H9 (cell line): ENCODE data around the gene CPM. TPM values are rescaled to one million over a fixed set of nuclear protein-coding genes. Genes with fewer than 3 reads are reported as not detected.
"Not testable (repeated sequence)": the region's sequence is repeated elsewhere in the genome, so short reads cannot be mapped to it uniquely, and the experiment has no call there.

ENCODE experiments used
- DNase-seq: peaks from one replicate; pipeline ENCODE4 v3.0.0-alpha.2; 2017
- H2AFZ ChIP-seq: one replicate; pipeline ENCODE4 v1.6.1; 2013; ENCODE audit warnings: mild to moderate bottlenecking, low read length, control low read depth, moderate library complexity
- H2AK5ac ChIP-seq: 2 replicates; pipeline ENCODE4 v1.6.1; 2013; ENCODE audit warnings: low read length, control low read depth, mixed read lengths; ENCODE audit not compliant: insufficient read length
- H2BK120ac ChIP-seq: one replicate; pipeline ENCODE4 v1.6.1; 2013; ENCODE audit warnings: low read depth, mild to moderate bottlenecking, low read length, control low read depth, inconsistent platforms; ENCODE audit not compliant: poor library complexity, severe bottlenecking
- H2BK12ac ChIP-seq: 2 replicates; pipeline ENCODE4 v1.6.1; 2013; ENCODE audit warnings: low read length, control low read depth, mixed read lengths, low read depth; ENCODE audit not compliant: insufficient read length
- H2BK15ac ChIP-seq: 2 replicates; pipeline ENCODE4 v1.6.1; 2013; ENCODE audit warnings: low read depth, low read length, control low read depth
- H2BK20ac ChIP-seq: one replicate; pipeline ENCODE4 v1.6.1; 2013; ENCODE audit warnings: low read depth, mild to moderate bottlenecking, low read length, control low read depth, inconsistent platforms; ENCODE audit not compliant: poor library complexity, severe bottlenecking
- H2BK5ac ChIP-seq: 2 replicates; pipeline ENCODE4 v1.6.1; 2013; ENCODE audit warnings: low read length, control low read depth, mixed read lengths; ENCODE audit not compliant: insufficient read length
- H3K14ac ChIP-seq: 2 replicates; pipeline ENCODE4 v1.6.1; 2013; ENCODE audit warnings: low read length, control low read depth; ENCODE audit not compliant: insufficient read depth
- H3K18ac ChIP-seq: 2 replicates; pipeline ENCODE4 v1.6.1; 2013; ENCODE audit warnings: low read depth, mild to moderate bottlenecking, mixed read lengths, low read length, control low read depth; ENCODE audit not compliant: insufficient read length
- H3K23ac ChIP-seq: 2 replicates; pipeline ENCODE4 v1.6.1; 2013; ENCODE audit warnings: low read length, control low read depth, mixed read lengths, low read depth; ENCODE audit not compliant: insufficient read length
- H3K23me2 ChIP-seq: 2 replicates; pipeline ENCODE4 v1.6.1; 2013; ENCODE audit warnings: low read depth, mild to moderate bottlenecking, mixed read lengths, low read length, control low read depth; ENCODE audit not compliant: insufficient read length, poor library complexity, severe bottlenecking
- H3K27ac ChIP-seq: 2 replicates; pipeline ENCODE4 v1.5.1; 2013; ENCODE audit warnings: low read length, control low read depth, mixed read lengths, low read depth; ENCODE audit not compliant: insufficient read length
- H3K27me3 ChIP-seq: 2 replicates; pipeline ENCODE4 v1.6.1; 2013; ENCODE audit warnings: low read length, control low read depth, inconsistent platforms; ENCODE audit not compliant: insufficient read depth
- H3K4ac ChIP-seq: 2 replicates; pipeline ENCODE4 v1.6.1; 2013; ENCODE audit warnings: low read depth, mild to moderate bottlenecking, control low read depth, inconsistent platforms, low read length, moderate library complexity
- H3K4me1 ChIP-seq: 2 replicates; pipeline ENCODE4 v1.6.1; 2013; ENCODE audit warnings: low read length, control low read depth, inconsistent platforms; ENCODE audit not compliant: insufficient read depth
- H3K4me2 ChIP-seq: 2 replicates; pipeline ENCODE4 v1.6.1; 2013; ENCODE audit warnings: low read length, control low read depth, mixed read lengths; ENCODE audit not compliant: insufficient read length, insufficient read depth
- H3K56ac ChIP-seq: 2 replicates; pipeline ENCODE4 v1.6.1; 2013; ENCODE audit warnings: low read depth, mild to moderate bottlenecking, mixed read lengths, low read length, control low read depth; ENCODE audit not compliant: insufficient read length
- H3K79me1 ChIP-seq: 2 replicates; pipeline ENCODE4 v1.6.1; 2013; ENCODE audit warnings: low read depth, mild to moderate bottlenecking, moderate library complexity, low read length, control low read depth, inconsistent platforms; ENCODE audit not compliant: insufficient read depth, poor library complexity, severe bottlenecking
- H3K79me2 ChIP-seq: 2 replicates; pipeline ENCODE4 v1.6.1; 2013; ENCODE audit warnings: low read length, control low read depth, inconsistent platforms; ENCODE audit not compliant: insufficient read depth
- H3K9ac ChIP-seq: 2 replicates; pipeline ENCODE4 v1.6.1; 2013; ENCODE audit warnings: low read length, control low read depth, mixed read lengths; ENCODE audit not compliant: insufficient read length; ENCODE audit errors: extremely low read depth
- H3K9me3 ChIP-seq: one replicate; pipeline ENCODE4 v1.6.1; 2013; ENCODE audit warnings: low read depth, low read length, inconsistent platforms; ENCODE audit not compliant: control insufficient read depth
- H3T11ph ChIP-seq: one replicate; pipeline ENCODE4 v1.6.1; 2013; ENCODE audit warnings: mild to moderate bottlenecking, low read length, control low read depth, inconsistent platforms
- H4K20me1 ChIP-seq: one replicate; pipeline ENCODE4 v1.6.1; 2013; ENCODE audit not compliant: control insufficient read depth, insufficient read length, insufficient read depth
- H4K5ac ChIP-seq: 2 replicates; pipeline ENCODE4 v1.6.1; 2013; ENCODE audit warnings: low read depth, mild to moderate bottlenecking, mixed read lengths, low read length, control low read depth; ENCODE audit not compliant: insufficient read length
- H4K8ac ChIP-seq: replicated peaks from 2 replicates; pipeline ENCODE4 v1.6.1; 2013; ENCODE audit warnings: low read length, control low read depth, mixed read lengths, low read depth; ENCODE audit not compliant: insufficient read length
- H4K91ac ChIP-seq: 2 replicates; pipeline ENCODE4 v1.6.1; 2013; ENCODE audit warnings: low read depth, mild to moderate bottlenecking, moderate library complexity, mixed read lengths, low read length, control low read depth; ENCODE audit not compliant: insufficient read length
- H3K27ac Mint-ChIP-seq, 3 experiments: 2 replicates in 2 of 3; 3 replicates in 1 of 3; pipeline ENCODE4 v1.8.0; 2020 to 2021; ENCODE audit warnings: mixed read lengths in 3 of 3, mild to moderate bottlenecking in 1 of 3, moderate library complexity in 1 of 3
- H3K27me3 Mint-ChIP-seq: 2 replicates; pipeline ENCODE4 v1.8.0; 2021; ENCODE audit warnings: low read depth, mild to moderate bottlenecking, moderate library complexity, mixed read lengths
- H3K36me3 Mint-ChIP-seq, 3 experiments: 2 replicates in 2 of 3; 3 replicates in 1 of 3; pipeline ENCODE4 v1.8.0; 2020 to 2021; ENCODE audit warnings: low read depth in 3 of 3, mixed read lengths in 3 of 3; ENCODE audit not compliant: insufficient read depth in 1 of 3
- H3K4me1 Mint-ChIP-seq, 2 experiments: 2 replicates each; pipeline ENCODE4 v1.8.0; 2020; ENCODE audit warnings: mixed read lengths in 2 of 2
- H3K4me3 Mint-ChIP-seq, 2 experiments: 2 replicates in 1 of 2; 3 replicates in 1 of 2; pipeline ENCODE4 v1.8.0; 2020 to 2021; ENCODE audit warnings: mild to moderate bottlenecking in 2 of 2, mixed read lengths in 2 of 2, moderate library complexity in 1 of 2
- H3K9me3 Mint-ChIP-seq, 2 experiments: 2 replicates in 1 of 2; 3 replicates in 1 of 2; pipeline ENCODE4 v1.8.0; 2020; ENCODE audit warnings: mild to moderate bottlenecking in 2 of 2, mixed read lengths in 2 of 2, moderate library complexity in 1 of 2
- WGBS: extraction: QIAGEN DNeasy Blood & Tissue Kit; methylation state at CpG from one replicate; pipeline ENCODE4 v1.1.7; 2013; ENCODE audit warnings: missing lambda C conversion rate, low lambda C conversion rate, mixed read lengths; ENCODE audit not compliant: insufficient read length; ENCODE audit errors: extremely low coverage; 5-methylcytosine and 5-hydroxymethylcytosine counted together
- total RNA-seq: library from RNA; stranded (reverse); gene quantifications from 2 replicates; pipeline ENCODE4 v1.2.1, GENCODE V29; 2021

The CPM gene
- total RNA-seq, 1 experiment from 2014 or later = 1.2 TPM

- WGBS = no CpG with 5 or more reads among the region's 2 CpGs
- not testable (repeated sequence) for H3K4me2 ChIP-seq
Observed at GRCh38 chr12:68802372-68802745, 130.6 kb downstream of the CPM start.

More at GRCh38 chr12:68802372-68802745, 130.6 kb downstream of the CPM start:
- H3K9me3 ChIP-seq, H2BK15ac ChIP-seq, H3K4me1 ChIP-seq, H3K4me3 Mint-ChIP-seq, H4K8ac ChIP-seq, H3K4ac ChIP-seq, H3K23me2 ChIP-seq, H3K27me3 Mint-ChIP-seq, H3K27ac ChIP-seq, H2AFZ ChIP-seq, H3K79me2 ChIP-seq, H2AK5ac ChIP-seq, H3K18ac ChIP-seq, DNase-seq, H4K20me1 ChIP-seq, H3K36me3 Mint-ChIP-seq, H2BK120ac ChIP-seq, H3K56ac ChIP-seq, H4K91ac ChIP-seq, H2BK20ac ChIP-seq, H3K9me3 Mint-ChIP-seq, H2BK12ac ChIP-seq, H2BK5ac ChIP-seq, H3K27me3 ChIP-seq, H3K14ac ChIP-seq, H3K23ac ChIP-seq, H3K79me1 ChIP-seq, H3T11ph ChIP-seq, H4K5ac ChIP-seq, H3K9ac ChIP-seq, H3K27ac Mint-ChIP-seq: not testable (repeated sequence)
- H3K4me1 Mint-ChIP-seq = peaks cover 25 to 27% of the 10 kb centered on the region in 2 experiments

Other genes starting within 250 kb of the CPM start
- gene NUP107, start 246.2 kb downstream of the CPM start, total RNA-seq = 142 and 147 TPM in 2 replicates
- 17.2 and 17.9 TPM in 2 replicates for gene SLC35E3, start 187.0 kb downstream of the CPM start, total RNA-seq
- gene MDM2, start 125.0 kb downstream of the CPM start, total RNA-seq = 159 and 162 TPM in 2 replicates